Tibial artery (tissue), 4 donors: ENCODE measurements around the gene RBMS3.

Source experiments
- DNase-seq, 2 donors: peaks; one replicate each; pipeline ENCODE4 v3.0.0-alpha.2; 2019
- H3K27ac ChIP-seq, 2 donors: fragments of 200-600 bp; sonication (generic) in 1 of 2; 1 replicate in 1 of 2; 2 replicates in 1 of 2; pipeline ENCODE4 v1.5.1; 2018 to 2019; ENCODE audit warnings: mild to moderate bottlenecking in 1 of 2
- H3K27me3 ChIP-seq, 2 donors: fragments of 200-600 bp; sonication (generic) in 1 of 2; one replicate each; pipeline versions ENCODE4 v1.5.1 to v1.6.0; 2016 to 2019
- H3K36me3 ChIP-seq, 3 donors: fragments of 200-600 bp; sonication (generic) in 2 of 3; one replicate each; pipeline ENCODE4 v1.5.1; 2016 to 2019; ENCODE audit warnings: mild to moderate bottlenecking in 2 of 3
- H3K4me1 ChIP-seq, 4 donors: fragments of 200-600 bp; sonication (generic) in 2 of 4; 1 replicate in 3 of 4; 2 replicates in 1 of 4; pipeline ENCODE4 v1.5.1; 2016 to 2019
- H3K4me3 ChIP-seq, 2 donors: fragments of 200-600 bp; sonication (generic) in 1 of 2; 1 replicate in 1 of 2; 2 replicates in 1 of 2; pipeline ENCODE4 v1.5.1; 2018 to 2019; ENCODE audit warnings: mild to moderate bottlenecking in 2 of 2
- H3K9me3 ChIP-seq, 3 donors: fragments of 200-600 bp; sonication (generic) in 1 of 3; one replicate each; pipeline ENCODE4 v1.5.1; 2016 to 2019
- CTCF ChIP-seq, 2 experiments: fragments of 200-600 bp in 1 of 2; fragments of 450-650 bp in 1 of 2; IDR thresholded peaks; one replicate each; pipeline ENCODE4 v1.5.1; 2017 to 2019; ENCODE audit warnings: antibody characterized with exemption in 2 of 2, mild to moderate bottlenecking in 1 of 2, moderate library complexity in 1 of 2
- intact Hi-C: fragments of 100-400 bp; cut with DNase I; formaldehyde crosslinking; loops from one replicate; pipeline ENCODE4 v1.15.0; 2023; ENCODE audit warnings: low total_unique reads

RBMS3 gene

GRCh38 chr3:29332195-29332637 is 51.3 kb downstream of the RBMS3 start:
- peaks cover 0 to 62% (median 34%) of the 10 kb centered on the region in 4 donors for H3K4me1 ChIP-seq
- no peak overlapping the region for H3K4me3 ChIP-seq
- no peak for DNase-seq
- no peaks in the 10 kb centered on the region for H3K27me3 ChIP-seq
- H3K27ac ChIP-seq, result peak overlapping the region in 1 of 2 donors; percentile 57
- no peaks in the 10 kb centered on the region for H3K9me3 ChIP-seq
- no peaks in the 10 kb centered on the region for H3K36me3 ChIP-seq
- TF ChIP-seq CTCF (IDR thresholded peaks at IDR 0.05), result no peak
- intact Hi-C loops, result no loop called here

- no peaks in the 10 kb centered on the region for H3K27me3 ChIP-seq
- no peaks in the 10 kb centered on the region for H3K9me3 ChIP-seq
- intact Hi-C loops, result no loop called here
- no peaks in the 10 kb centered on the region for H3K36me3 ChIP-seq
- no peak overlapping the region for H3K4me3 ChIP-seq
- peak overlapping the region in 1 of 2 donors; percentile 57 for H3K27ac ChIP-seq
- no peak for TF ChIP-seq CTCF (IDR thresholded peaks at IDR 0.05)
- DNase-seq, result no peak
- peaks cover 0 to 76% (median 39%) of the 10 kb centered on the region in 4 donors for H3K4me1 ChIP-seq
Observed at GRCh38 chr3:29333576-29333975, 52.7 kb downstream of the RBMS3 start.

- H3K9me3 ChIP-seq, result no peaks in the 10 kb centered on the region
- no peak for TF ChIP-seq CTCF (IDR thresholded peaks at IDR 0.05)
- DNase-seq, result no peak
- H3K4me1 ChIP-seq, result peaks cover 0 to 87% (median 43%) of the 10 kb centered on the region in 4 donors
- H3K27me3 ChIP-seq, result no peaks in the 10 kb centered on the region
- no peak overlapping the region for H3K4me3 ChIP-seq
- intact Hi-C loops, result no loop called here
- H3K27ac ChIP-seq, result peak overlapping the region; percentile 76 to 77
- H3K36me3 ChIP-seq, result no peaks in the 10 kb centered on the region
Observed at GRCh38 chr3:29334706-29335105, 53.8 kb downstream of the RBMS3 start.

GRCh38 chr3:29335438-29335837 is 54.6 kb downstream of the RBMS3 start:
- Histone ChIP-seq H3K4me3 (peak overlapping the region; percentile 41 to 47), H3K36me3 (no peaks in the 10 kb centered on the region), H3K4me1 (peaks cover 0 to 86% (median 41%) of the 10 kb centered on the region in 4 donors), H3K27ac (peak overlapping the region; percentile 76 to 77), H3K27me3 (no peaks in the 10 kb centered on the region), H3K9me3 (no peaks in the 10 kb centered on the region)
- TF ChIP-seq CTCF (IDR thresholded peaks at IDR 0.05), result no peak
- DNase-seq, result peak; percentile 80 to 82
- intact Hi-C loops, result no loop called here

GRCh38 chr3:29335943-29336342 is 55.1 kb downstream of the RBMS3 start:
- intact Hi-C loops, result no loop called here
- no peaks in the 10 kb centered on the region for H3K36me3 ChIP-seq
- peaks cover 0 to 81% (median 37%) of the 10 kb centered on the region in 4 donors for H3K4me1 ChIP-seq
- no peaks in the 10 kb centered on the region for H3K9me3 ChIP-seq
- peak overlapping the region; percentile 76 to 77 for H3K27ac ChIP-seq
- no peak for TF ChIP-seq CTCF (IDR thresholded peaks at IDR 0.05)
- no peak for DNase-seq
- H3K27me3 ChIP-seq, result no peaks in the 10 kb centered on the region
- peak overlapping the region; percentile 41 to 47 for H3K4me3 ChIP-seq

GRCh38 chr3:29337565-29337964 is 56.7 kb downstream of the RBMS3 start:
- Histone ChIP-seq H3K36me3 (no peaks in the 10 kb centered on the region), H3K9me3 (no peaks in the 10 kb centered on the region), H3K4me1 (peaks cover 0 to 65% (median 32%) of the 10 kb centered on the region in 4 donors), H3K4me3 (no peak overlapping the region), H3K27me3 (no peaks in the 10 kb centered on the region), H3K27ac (peak overlapping the region; percentile 76 to 77)
- no peak for TF ChIP-seq CTCF (IDR thresholded peaks at IDR 0.05)
- DNase-seq, result no peak
- intact Hi-C loops, result no loop called here
